ENCODE data around the gene ZNF790. TPM values are rescaled to one million over a fixed set of nuclear protein-coding genes. Genes with fewer than 3 reads are reported as not detected.

The ZNF790 gene
- total and polyA plus RNA-seq, 2 of the 13 experiments (the other 11 are each of a cell fraction or from before 2014, with no cell fraction given) = 1.3 to 5.3 TPM

GRCh38 chr19:36837906-36838783 lies at the start of gene ZNF790 (continued):
- TF ChIP-seq ZNF609 (CRISPR knock-in tag; IDR thresholded peaks at IDR 0.05; ENCODE audit: borderline replicate concordance) (no peak), RBFOX2 (IDR thresholded peaks at IDR 0.05; ENCODE audit: low read depth, low read length) (peak; percentile 77), ZNF230 (CRISPR knock-in tag; IDR thresholded peaks at IDR 0.05) (no peak), GPN1 (CRISPR knock-in tag; IDR thresholded peaks at IDR 0.05; ENCODE audit: borderline replicate concordance) (no peak), CENPBD1 (CRISPR knock-in tag; IDR thresholded peaks at IDR 0.05; ENCODE audit: borderline replicate concordance, low read depth) (no peak), SMAD1 (CRISPR knock-in tag; IDR thresholded peaks at IDR 0.05; ENCODE audit: borderline replicate concordance, low read depth) (no peak), ZBTB3 (CRISPR knock-in tag; IDR thresholded peaks at IDR 0.05; ENCODE audit: borderline replicate concordance, low read depth) (no peak), ZNF441 (CRISPR knock-in tag; IDR thresholded peaks at IDR 0.05; ENCODE audit: borderline replicate concordance) (peak; percentile 45; the same call in 1 of the 2 replicates), PHB2 (IDR thresholded peaks at IDR 0.05; ENCODE audit: partially characterized antibody) (no peak), ZNF367 (CRISPR knock-in tag; IDR thresholded peaks at IDR 0.05; ENCODE audit: borderline replicate concordance) (0 out of 2 replicates have a peak, but pooled peaks have one; percentile 32), ZNF839 (CRISPR knock-in tag; IDR thresholded peaks at IDR 0.05; ENCODE audit: borderline replicate concordance) (no peak), ZNF660 (CRISPR knock-in tag; IDR thresholded peaks at IDR 0.05; ENCODE audit: borderline replicate concordance, low read depth) (no peak), XBP1 (CRISPR knock-in tag; IDR thresholded peaks at IDR 0.05) (no peak), ZNF674 (CRISPR knock-in tag; IDR thresholded peaks at IDR 0.05; ENCODE audit: low read depth) (no peak)
- TF ChIP-seq, protein P1, sequence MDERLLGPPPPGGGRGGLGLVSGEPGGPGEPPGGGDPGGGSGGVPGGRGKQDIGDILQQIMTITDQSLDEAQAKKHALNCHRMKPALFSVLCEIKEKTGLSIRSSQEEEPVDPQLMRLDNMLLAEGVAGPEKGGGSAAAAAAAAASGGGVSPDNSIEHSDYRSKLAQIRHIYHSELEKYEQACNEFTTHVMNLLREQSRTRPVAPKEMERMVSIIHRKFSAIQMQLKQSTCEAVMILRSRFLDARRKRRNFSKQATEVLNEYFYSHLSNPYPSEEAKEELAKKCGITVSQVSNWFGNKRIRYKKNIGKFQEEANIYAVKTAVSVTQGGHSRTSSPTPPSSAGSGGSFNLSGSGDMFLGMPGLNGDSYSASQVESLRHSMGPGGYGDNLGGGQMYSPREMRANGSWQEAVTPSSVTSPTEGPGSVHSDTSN (CRISPR knock-in tag; IDR thresholded peaks at IDR 0.05) = peak; percentile 57; the same call in 1 of the 2 replicates
- TF ChIP-seq, protein P2, sequence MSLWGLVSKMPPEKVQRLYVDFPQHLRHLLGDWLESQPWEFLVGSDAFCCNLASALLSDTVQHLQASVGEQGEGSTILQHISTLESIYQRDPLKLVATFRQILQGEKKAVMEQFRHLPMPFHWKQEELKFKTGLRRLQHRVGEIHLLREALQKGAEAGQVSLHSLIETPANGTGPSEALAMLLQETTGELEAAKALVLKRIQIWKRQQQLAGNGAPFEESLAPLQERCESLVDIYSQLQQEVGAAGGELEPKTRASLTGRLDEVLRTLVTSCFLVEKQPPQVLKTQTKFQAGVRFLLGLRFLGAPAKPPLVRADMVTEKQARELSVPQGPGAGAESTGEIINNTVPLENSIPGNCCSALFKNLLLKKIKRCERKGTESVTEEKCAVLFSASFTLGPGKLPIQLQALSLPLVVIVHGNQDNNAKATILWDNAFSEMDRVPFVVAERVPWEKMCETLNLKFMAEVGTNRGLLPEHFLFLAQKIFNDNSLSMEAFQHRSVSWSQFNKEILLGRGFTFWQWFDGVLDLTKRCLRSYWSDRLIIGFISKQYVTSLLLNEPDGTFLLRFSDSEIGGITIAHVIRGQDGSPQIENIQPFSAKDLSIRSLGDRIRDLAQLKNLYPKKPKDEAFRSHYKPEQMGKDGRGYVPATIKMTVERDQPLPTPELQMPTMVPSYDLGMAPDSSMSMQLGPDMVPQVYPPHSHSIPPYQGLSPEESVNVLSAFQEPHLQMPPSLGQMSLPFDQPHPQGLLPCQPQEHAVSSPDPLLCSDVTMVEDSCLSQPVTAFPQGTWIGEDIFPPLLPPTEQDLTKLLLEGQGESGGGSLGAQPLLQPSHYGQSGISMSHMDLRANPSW (CRISPR knock-in tag; IDR thresholded peaks at IDR 0.05; ENCODE audit: borderline replicate concordance) = no peak
- TF ChIP-seq, protein P3, sequence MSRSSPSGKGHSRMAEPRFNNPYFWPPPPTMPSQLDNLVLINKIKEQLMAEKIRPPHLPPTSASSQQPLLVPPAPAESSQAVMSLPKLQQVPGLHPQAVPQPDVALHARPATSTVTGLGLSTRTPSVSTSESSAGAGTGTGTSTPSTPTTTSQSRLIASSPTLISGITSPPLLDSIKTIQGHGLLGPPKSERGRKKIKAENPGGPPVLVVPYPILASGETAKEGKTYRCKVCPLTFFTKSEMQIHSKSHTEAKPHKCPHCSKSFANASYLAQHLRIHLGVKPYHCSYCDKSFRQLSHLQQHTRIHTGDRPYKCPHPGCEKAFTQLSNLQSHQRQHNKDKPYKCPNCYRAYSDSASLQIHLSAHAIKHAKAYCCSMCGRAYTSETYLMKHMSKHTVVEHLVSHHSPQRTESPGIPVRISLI (CRISPR knock-in tag; IDR thresholded peaks at IDR 0.05; ENCODE audit: borderline replicate concordance) = peak; percentile 32; the same call in 1 of the 2 replicates
